Embryonic facial prominence (tissue), 1 donor: ENCODE measurements around the gene AHDC1.

Source experiments
- DNase-seq: peaks from one replicate; pipeline ENCODE4 v3.0.0-alpha.2; 2016; ENCODE audit errors: extremely low spot score

Gene AHDC1

GRCh38 chr1:27489501-27489972 lies 114.4 kb downstream of the AHDC1 start:
- DNase-seq: no peak

DNA sequence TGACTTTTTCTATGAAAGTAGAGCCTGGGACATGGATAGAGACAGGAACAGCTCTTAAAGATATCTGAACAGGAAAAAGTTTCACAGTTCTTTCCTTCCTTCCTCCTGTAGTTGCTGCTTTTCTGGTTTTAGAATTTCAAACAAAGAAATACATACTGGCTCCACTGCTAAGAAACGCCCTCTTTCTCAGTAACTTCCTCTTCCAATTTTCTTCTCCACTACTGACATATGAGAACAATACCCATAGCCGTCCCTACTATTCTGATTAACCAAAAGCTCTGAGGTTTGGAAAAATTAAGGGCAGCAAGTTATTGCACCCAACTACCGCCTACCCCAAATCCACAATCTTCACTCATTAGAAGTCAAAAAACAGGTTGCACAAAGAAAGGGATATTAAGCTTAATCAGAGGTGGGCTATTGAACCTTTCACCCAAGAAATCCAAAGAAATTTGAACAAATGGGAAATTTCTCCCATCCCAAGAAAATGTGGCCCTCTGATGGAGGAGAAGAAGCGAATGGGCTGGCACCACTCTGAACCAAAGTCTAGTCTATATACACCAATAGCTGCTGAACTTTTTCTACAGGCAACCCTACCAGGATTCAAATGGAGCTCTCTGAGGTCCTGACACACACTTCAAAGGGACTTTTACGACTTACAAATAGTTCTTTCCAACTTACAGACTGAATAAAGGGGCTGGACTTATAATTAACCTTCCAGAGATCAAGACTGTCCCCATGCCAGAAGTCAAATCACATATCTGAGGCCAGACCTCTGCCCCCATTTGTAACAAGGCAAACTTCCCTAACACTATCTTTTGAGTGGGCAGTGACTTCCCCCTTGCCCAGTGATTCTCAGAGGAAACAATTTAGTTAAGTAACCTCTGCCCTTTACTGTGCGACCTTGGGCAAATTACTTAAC lies 115.7 kb downstream of the AHDC1 start:
- DNase-seq: peak; percentile 49

DNA sequence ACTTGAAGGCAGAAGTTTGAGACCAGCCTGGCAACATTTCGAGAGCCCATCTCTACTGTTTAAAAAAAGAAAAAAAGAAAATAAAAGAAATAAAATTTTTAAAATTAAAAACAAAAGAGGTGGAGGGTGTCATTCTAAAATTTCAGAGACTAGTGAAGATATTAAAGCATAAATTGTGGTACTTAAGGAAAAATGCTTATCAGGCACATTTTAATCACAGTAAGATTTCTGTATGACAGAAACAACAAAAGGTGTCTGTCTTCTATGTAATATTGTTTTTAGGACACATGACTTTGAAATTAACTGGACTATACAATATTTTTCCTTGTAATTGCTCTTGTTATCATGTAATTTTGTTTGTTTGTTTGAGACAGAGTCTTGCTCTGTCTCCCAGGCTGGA lies 118.6 kb downstream of the AHDC1 start:
- DNase-seq: no peak
